CD14-positive monocyte (primary cell): Measurements from ENCODE around the gene DTNA. TPM values are rescaled to one million over a fixed set of nuclear protein-coding genes. Genes with fewer than 3 reads are reported as not detected.

Source experiments
- DNase-seq, 3 donors: peaks; one replicate each; pipeline ENCODE4 v3.0.0-alpha.2; 2011 to 2022
- H2AFZ ChIP-seq: 2 replicates; pipeline ENCODE4 v1.6.0; 2012; ENCODE audit warnings: mild to moderate bottlenecking, low read depth, low read length, inconsistent platforms; ENCODE audit not compliant: insufficient read depth, poor library complexity, severe bottlenecking
- H3K27ac ChIP-seq, 2 donors: 1 replicate in 1 of 2; 2 replicates in 1 of 2; pipeline ENCODE4 v1.5.1; 2012 to 2013; ENCODE audit warnings: low read length in 2 of 2, control low read depth in 1 of 2, inconsistent platforms in 1 of 2, low read depth in 1 of 2, mild to moderate bottlenecking in 1 of 2
- H3K27me3 ChIP-seq, 2 donors: one replicate each; pipeline versions ENCODE4 v1.6.0 to v1.6.1; 2011 to 2013; ENCODE audit warnings: low read length in 2 of 2; ENCODE audit not compliant: control insufficient read depth in 2 of 2, insufficient read depth in 2 of 2
- H3K36me3 ChIP-seq, 2 donors: replicated peaks in 1 of 2; 1 replicate in 1 of 2; 2 replicates in 1 of 2; pipeline versions ENCODE4 v1.5.1 to v1.6.1; 2012 to 2013; ENCODE audit warnings: low read length in 2 of 2, control low read depth in 1 of 2, inconsistent platforms in 1 of 2, mild to moderate bottlenecking in 1 of 2; ENCODE audit not compliant: insufficient read depth in 2 of 2, control insufficient read depth in 1 of 2
- H3K4me1 ChIP-seq, 2 donors: 1 replicate in 1 of 2; 2 replicates in 1 of 2; pipeline versions ENCODE4 v1.5.1 to v1.6.1; 2012 to 2013; ENCODE audit warnings: low read length in 2 of 2, control low read depth in 1 of 2, inconsistent platforms in 1 of 2, mild to moderate bottlenecking in 1 of 2, moderate library complexity in 1 of 2; ENCODE audit not compliant: insufficient read depth in 2 of 2, control insufficient read depth in 1 of 2
- H3K4me2 ChIP-seq: replicated peaks from 2 replicates; pipeline ENCODE3; 2012; ENCODE audit warnings: low read length, moderate library complexity, mild to moderate bottlenecking; ENCODE audit not compliant: poor library complexity, severe bottlenecking; ENCODE audit errors: extremely low read depth
- H3K4me3 ChIP-seq, 3 experiments: fragments of 200-600 bp in 1 of 3; sonication (generic) in 1 of 3; replicated peaks in 1 of 3; 1 replicate in 2 of 3; 2 replicates in 1 of 3; pipeline ENCODE4 v1.5.1; 2011 to 2013; ENCODE audit warnings: low read length in 3 of 3, mild to moderate bottlenecking in 3 of 3, control low read depth in 2 of 3, low read depth in 2 of 3, inconsistent platforms in 1 of 3, moderate library complexity in 1 of 3
- H3K79me2 ChIP-seq: 2 replicates; pipeline ENCODE4 v1.6.0; 2012; ENCODE audit warnings: mild to moderate bottlenecking, control low read depth, inconsistent platforms, low read length, moderate library complexity; ENCODE audit not compliant: insufficient read depth
- H3K9ac ChIP-seq: 2 replicates; pipeline ENCODE4 v1.6.0; 2017; ENCODE audit warnings: low read length, mild to moderate bottlenecking; ENCODE audit not compliant: insufficient read depth, poor library complexity, severe bottlenecking
- H3K9me3 ChIP-seq, 2 donors: replicated peaks in 1 of 2; 1 replicate in 1 of 2; 2 replicates in 1 of 2; pipeline versions ENCODE4 v1.5.1 to v1.6.1; 2012 to 2013; ENCODE audit warnings: low read length in 2 of 2, control low read depth in 1 of 2; ENCODE audit not compliant: control insufficient read depth in 1 of 2, insufficient read depth in 1 of 2
- H4K20me1 ChIP-seq: 2 replicates; pipeline ENCODE4 v1.6.0; 2012; ENCODE audit warnings: mild to moderate bottlenecking, low read length, control low read depth, moderate library complexity; ENCODE audit not compliant: insufficient read depth
- H3K27ac Mint-ChIP-seq, 7 donors: one replicate each; pipeline ENCODE4 v1.8.0; 2020; ENCODE audit warnings: mild to moderate bottlenecking in 7 of 7, mixed read lengths in 7 of 7, moderate library complexity in 6 of 7, inconsistent platforms in 2 of 7
- H3K27me3 Mint-ChIP-seq, 3 donors: one replicate each; pipeline ENCODE4 v1.8.0; 2021 to 2022; ENCODE audit warnings: low read depth in 3 of 3, mild to moderate bottlenecking in 3 of 3, mixed read lengths in 3 of 3, moderate library complexity in 3 of 3, inconsistent platforms in 1 of 3
- H3K36me3 Mint-ChIP-seq, 2 donors: one replicate each; pipeline ENCODE4 v1.8.0; 2020; ENCODE audit warnings: mixed read lengths in 2 of 2, inconsistent platforms in 1 of 2, mild to moderate bottlenecking in 1 of 2
- H3K4me1 Mint-ChIP-seq: one replicate; pipeline ENCODE4 v1.8.0; 2020; ENCODE audit warnings: mild to moderate bottlenecking, mixed read lengths
- H3K4me3 Mint-ChIP-seq, 2 donors: one replicate each; pipeline ENCODE4 v1.8.0; 2020; ENCODE audit warnings: mild to moderate bottlenecking in 2 of 2, mixed read lengths in 2 of 2, moderate library complexity in 1 of 2
- H3K9me3 Mint-ChIP-seq, 7 donors: one replicate each; pipeline ENCODE4 v1.8.0; 2020 to 2022; ENCODE audit warnings: mixed read lengths in 7 of 7, mild to moderate bottlenecking in 6 of 7, moderate library complexity in 6 of 7, inconsistent platforms in 2 of 7
- WGBS: methylation state at CpG from one replicate; pipeline ENCODE4 v1.1.5; 2013; ENCODE audit warnings: missing lambda C conversion rate; ENCODE audit not compliant: insufficient coverage; 5-methylcytosine and 5-hydroxymethylcytosine counted together
- intact Hi-C, 2 donors: fragments of 100-400 bp; cut with micrococcal nuclease; formaldehyde crosslinking; loops; one replicate each; pipeline versions ENCODE4 v1.15.0 to v1.15.1; 2023
- polyA plus RNA-seq, 3 donors: library from polyadenylated mRNA; depleted of rRNA in 1 of 3; unstranded in 2 of 3; stranded (reverse) in 1 of 3; fragments of 300-500 nt in 2 of 3; fragments of >200 nt in 1 of 3; fragmentation: Illumina TruSeq in 2 of 3; gene quantifications; 1 replicate in 2 of 3; 2 replicates in 1 of 3; pipeline ENCODE4 v1.2.3, GENCODE V29; 2012 to 2021
- TF ChIP-seq, protein P1 (sequence below): fragments of 200-600 bp; IDR thresholded peaks from one replicate; pipeline ENCODE4 v1.8.0; 2022; ENCODE audit warnings: antibody characterized with exemption, mild to moderate bottlenecking

DTNA gene
- polyA plus RNA-seq, 3 donors: 0.53 to 2.3 (median 0.76) TPM

DNA sequence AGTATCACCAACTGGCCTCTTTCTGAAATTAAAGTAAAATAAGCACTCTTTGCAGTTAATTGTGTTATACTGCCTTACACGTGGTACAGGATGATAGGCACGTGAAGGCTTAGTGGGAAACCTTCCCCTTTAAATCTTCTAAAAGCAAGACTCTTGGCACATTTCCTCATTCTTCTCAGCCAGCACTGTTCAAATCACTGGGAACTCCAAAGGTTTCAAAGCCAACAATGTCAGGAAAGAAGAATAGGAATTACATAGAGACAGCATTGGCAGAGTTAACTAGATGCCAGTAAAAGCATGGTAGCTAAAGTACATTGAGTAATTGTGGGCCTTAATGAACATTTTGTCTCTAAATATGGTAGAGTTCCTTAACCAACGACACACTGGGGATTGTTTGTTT is 96.4 kb downstream of the DTNA start:
- no peak overlapping the region for H3K4me3 ChIP-seq
- Mint-ChIP-seq H3K27me3 (peaks cover 0 to 4% (median 1%) of the 10 kb centered on the region in 3 donors), H3K4me1 (no peaks in the 10 kb centered on the region), H3K9me3 (no peaks in the 10 kb centered on the region), H3K4me3 (no peak overlapping the region), H3K36me3 (no peaks in the 10 kb centered on the region), H3K27ac (no peak overlapping the region)
- no peaks in the 10 kb centered on the region for H3K4me1 ChIP-seq
- H3K9ac ChIP-seq: no peak overlapping the region
- H3K27me3 ChIP-seq: no peaks in the 10 kb centered on the region
- H2AFZ ChIP-seq: no peak overlapping the region
- 53% methylated on average over 2 of the region's 3 CpGs for WGBS
- intact Hi-C loops: no loop called here
- no peaks in the 10 kb centered on the region for H4K20me1 ChIP-seq
- DNase-seq: no peak
- no peaks in the 10 kb centered on the region for H3K36me3 ChIP-seq
- H3K27ac ChIP-seq: no peak overlapping the region
- H3K4me2 ChIP-seq: no peak overlapping the region
- H3K9me3 ChIP-seq: no peaks in the 10 kb centered on the region
- H3K79me2 ChIP-seq: no peaks in the 10 kb centered on the region
- TF ChIP-seq, protein P1, sequence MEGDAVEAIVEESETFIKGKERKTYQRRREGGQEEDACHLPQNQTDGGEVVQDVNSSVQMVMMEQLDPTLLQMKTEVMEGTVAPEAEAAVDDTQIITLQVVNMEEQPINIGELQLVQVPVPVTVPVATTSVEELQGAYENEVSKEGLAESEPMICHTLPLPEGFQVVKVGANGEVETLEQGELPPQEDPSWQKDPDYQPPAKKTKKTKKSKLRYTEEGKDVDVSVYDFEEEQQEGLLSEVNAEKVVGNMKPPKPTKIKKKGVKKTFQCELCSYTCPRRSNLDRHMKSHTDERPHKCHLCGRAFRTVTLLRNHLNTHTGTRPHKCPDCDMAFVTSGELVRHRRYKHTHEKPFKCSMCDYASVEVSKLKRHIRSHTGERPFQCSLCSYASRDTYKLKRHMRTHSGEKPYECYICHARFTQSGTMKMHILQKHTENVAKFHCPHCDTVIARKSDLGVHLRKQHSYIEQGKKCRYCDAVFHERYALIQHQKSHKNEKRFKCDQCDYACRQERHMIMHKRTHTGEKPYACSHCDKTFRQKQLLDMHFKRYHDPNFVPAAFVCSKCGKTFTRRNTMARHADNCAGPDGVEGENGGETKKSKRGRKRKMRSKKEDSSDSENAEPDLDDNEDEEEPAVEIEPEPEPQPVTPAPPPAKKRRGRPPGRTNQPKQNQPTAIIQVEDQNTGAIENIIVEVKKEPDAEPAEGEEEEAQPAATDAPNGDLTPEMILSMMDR: no peak

DNA sequence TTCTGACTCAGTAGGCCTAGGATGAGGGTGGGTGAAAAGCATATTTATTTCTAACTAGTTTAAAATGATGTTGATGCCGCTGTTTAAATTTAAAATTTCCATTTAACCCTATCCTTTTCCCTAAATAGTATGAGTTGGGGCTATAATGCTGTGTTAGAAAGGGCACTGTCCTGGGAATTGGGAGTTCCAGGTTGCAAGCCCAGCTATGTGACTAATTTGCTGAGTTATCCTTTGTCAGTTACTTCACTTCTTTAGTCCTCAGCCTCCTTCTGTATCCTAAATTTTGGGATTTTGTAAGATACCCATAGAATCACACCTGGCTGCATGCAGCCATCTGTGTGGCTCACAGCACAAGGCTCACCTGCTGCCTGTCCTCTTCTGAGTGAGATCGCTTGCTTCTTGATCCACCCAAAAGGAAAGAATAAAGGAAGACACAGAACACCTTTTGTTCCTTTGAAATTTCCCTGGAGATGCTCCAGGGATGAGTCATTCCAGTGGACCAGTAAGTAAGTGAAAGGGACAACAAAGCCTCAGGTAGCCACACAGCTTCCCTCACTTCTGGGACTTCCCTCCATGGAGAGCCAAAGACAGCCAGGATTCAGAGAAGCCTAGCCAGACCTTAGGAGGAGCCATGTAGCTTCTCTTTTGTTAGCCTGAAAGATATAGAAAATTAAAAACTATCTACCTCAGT is 97.2 kb downstream of the DTNA start:
- no peaks in the 10 kb centered on the region for H3K4me1 Mint-ChIP-seq
- H3K36me3 ChIP-seq: no peaks in the 10 kb centered on the region
- no peaks in the 10 kb centered on the region for H4K20me1 ChIP-seq
- no peak overlapping the region for H3K27ac ChIP-seq
- H3K27ac Mint-ChIP-seq: no peak overlapping the region
- H3K9me3 Mint-ChIP-seq: no peaks in the 10 kb centered on the region
- no peak for DNase-seq
- no peaks in the 10 kb centered on the region for H3K4me1 ChIP-seq
- H3K27me3 ChIP-seq: no peaks in the 10 kb centered on the region
- intact Hi-C loops: no loop called here
- H3K9me3 ChIP-seq: no peaks in the 10 kb centered on the region
- H3K4me3 Mint-ChIP-seq: no peak overlapping the region
- no peaks in the 10 kb centered on the region for H3K36me3 Mint-ChIP-seq
- WGBS: no CpG with 5 or more reads among the region's 2 CpGs
- H3K4me3 ChIP-seq: no peak overlapping the region
- no peaks in the 10 kb centered on the region for H3K79me2 ChIP-seq
- H3K9ac ChIP-seq: no peak overlapping the region
- peaks cover 0 to 4% (median 1%) of the 10 kb centered on the region in 3 donors for H3K27me3 Mint-ChIP-seq
- TF ChIP-seq, protein P1: no peak
- no peak overlapping the region for H2AFZ ChIP-seq
- H3K4me2 ChIP-seq: no peak overlapping the region
